Frontal cortex (tissue), 4 donors: ENCODE data around the gene CCDC170. TPM values are rescaled to one million over a fixed set of nuclear protein-coding genes. Genes with fewer than 3 reads are reported as not detected.

Source experiments
- DNase-seq, 2 donors: peaks; one replicate each; pipeline ENCODE4 v3.0.0; 2012; ENCODE audit warnings: low spot score in 2 of 2
- FAIRE-seq: peaks from 2 replicates; lab custom pipeline; 2012; peaks lifted over from hg19 to GRCh38; lab: Jason Lieb, UNC
- total RNA-seq: library from RNA; depleted of rRNA; stranded (reverse); fragments of >200 nt; gene quantifications from one replicate; pipeline ENCODE4 v1.2.3, GENCODE V29; 2014
- donor health status: control.
- donor health status: control.
- donor health status: control.

The CCDC170 gene
- total RNA-seq, 1 donor from 2014 or later = 0.41 TPM

- FAIRE-seq = no peak
- no peak for DNase-seq
Measured at GRCh38 chr6:151635741-151636140, 141.9 kb downstream of the CCDC170 start.

- FAIRE-seq (no peak), DNase-seq (no peak)
Measured at GRCh38 chr6:151637814-151638213, 144.0 kb downstream of the CCDC170 start.

- DNase-seq (no peak), FAIRE-seq (no peak)
Measured at GRCh38 chr6:151639750-151640149, 145.9 kb downstream of the CCDC170 start.

- DNase-seq = no peak
Measured at GRCh38 chr6:151641028-151641427, 147.2 kb downstream of the CCDC170 start.

GRCh38 chr6:151647976-151648639, 154.3 kb downstream of the CCDC170 start:
- FAIRE-seq = no peak
- no peak for DNase-seq

More at GRCh38 chr6:151641028-151641427, 147.2 kb downstream of the CCDC170 start:
- FAIRE-seq = no peak

GRCh38 chr6:151649835-151650234, 156.0 kb downstream of the CCDC170 start:
- DNase-seq (no peak), FAIRE-seq (no peak)

GRCh38 chr6:151651639-151652038, 157.8 kb downstream of the CCDC170 start:
- DNase-seq = no peak
- no peak for FAIRE-seq

GRCh38 chr6:151652325-151652724, 158.5 kb downstream of the CCDC170 start:
- no peak for FAIRE-seq

GRCh38 chr6:151655099-151655498, 161.3 kb downstream of the CCDC170 start:
- DNase-seq = no peak
- FAIRE-seq = no peak

More at GRCh38 chr6:151652325-151652724, 158.5 kb downstream of the CCDC170 start:
- DNase-seq = no peak

- FAIRE-seq = no peak
- DNase-seq = no peak
Measured at GRCh38 chr6:151656392-151656791, 162.6 kb downstream of the CCDC170 start.

- FAIRE-seq = no peak
- DNase-seq = no peak
Measured at GRCh38 chr6:151658091-151658490, 164.3 kb downstream of the CCDC170 start.

- FAIRE-seq = no peak
Measured at GRCh38 chr6:151659212-151659611, 165.4 kb downstream of the CCDC170 start.

GRCh38 chr6:151661509-151661908, 167.7 kb downstream of the CCDC170 start:
- no peak for FAIRE-seq
- no peak for DNase-seq

More at GRCh38 chr6:151659212-151659611, 165.4 kb downstream of the CCDC170 start:
- no peak for DNase-seq

- DNase-seq (no peak), FAIRE-seq (no peak)
Measured at GRCh38 chr6:151661928-151662327, 168.1 kb downstream of the CCDC170 start.

GRCh38 chr6:151663559-151663958, 169.7 kb downstream of the CCDC170 start:
- no peak for FAIRE-seq
- DNase-seq = no peak

GRCh38 chr6:151664390-151664789, 170.6 kb downstream of the CCDC170 start:
- no peak for FAIRE-seq
- DNase-seq = no peak

GRCh38 chr6:151665329-151665728, 171.5 kb downstream of the CCDC170 start:
- no peak for DNase-seq
- FAIRE-seq = no peak

GRCh38 chr6:151666526-151666925, 172.7 kb downstream of the CCDC170 start:
- FAIRE-seq (no peak), DNase-seq (no peak)

GRCh38 chr6:151669208-151669560, 175.4 kb downstream of the CCDC170 start:
- FAIRE-seq (no peak), DNase-seq (no peak)

- no peak for DNase-seq
- FAIRE-seq = no peak
Measured at GRCh38 chr6:151670116-151670515, 176.3 kb downstream of the CCDC170 start.
